Brain microvascular endothelial cell (primary cell): ENCODE data around the gene MED9.
"Not testable (repeated sequence)": the region's sequence is repeated elsewhere in the genome, so short reads cannot be mapped to it uniquely, and the experiment has no call there.

Experiments used
- DNase-seq: peaks from one replicate; pipeline ENCODE4 v3.0.0-alpha.2; 2020
- H3K27ac ChIP-seq: fragments of 250-450 bp; sonication (Bioruptor Pico); 2 replicates; pipeline ENCODE4 v1.5.1; 2020; ENCODE audit warnings: mild to moderate bottlenecking, moderate library complexity
- H3K27me3 ChIP-seq: fragments of 250-450 bp; sonication (Bioruptor Pico); replicated peaks from 2 replicates; pipeline ENCODE4 v1.5.1; 2020; ENCODE audit warnings: mild to moderate bottlenecking
- H3K36me3 ChIP-seq: fragments of 250-450 bp; sonication (Bioruptor Pico); replicated peaks from 2 replicates; pipeline ENCODE4 v1.5.1; 2020; ENCODE audit warnings: mild to moderate bottlenecking
- H3K4me3 ChIP-seq: 2 replicates; pipeline ENCODE4 v1.5.1; 2011; ENCODE audit warnings: low read depth, mild to moderate bottlenecking, control low read depth, low read length, moderate library complexity
- in situ Hi-C: cut with HindIII; loops from 2 replicates; pipeline ENCODE4 v1.10.0; 2017; ENCODE audit warnings: low sequenced_read_pairs, low pct_ligation_motif_present
- TF ChIP-seq, protein P1 (sequence below): IDR thresholded peaks from 2 replicates; pipeline ENCODE4 v1.5.1; 2011; ENCODE audit warnings: low read depth, mild to moderate bottlenecking, moderate library complexity, low read length, control low read depth, inconsistent platforms; ENCODE audit errors: missing control alignments

MED9 gene

DNA sequence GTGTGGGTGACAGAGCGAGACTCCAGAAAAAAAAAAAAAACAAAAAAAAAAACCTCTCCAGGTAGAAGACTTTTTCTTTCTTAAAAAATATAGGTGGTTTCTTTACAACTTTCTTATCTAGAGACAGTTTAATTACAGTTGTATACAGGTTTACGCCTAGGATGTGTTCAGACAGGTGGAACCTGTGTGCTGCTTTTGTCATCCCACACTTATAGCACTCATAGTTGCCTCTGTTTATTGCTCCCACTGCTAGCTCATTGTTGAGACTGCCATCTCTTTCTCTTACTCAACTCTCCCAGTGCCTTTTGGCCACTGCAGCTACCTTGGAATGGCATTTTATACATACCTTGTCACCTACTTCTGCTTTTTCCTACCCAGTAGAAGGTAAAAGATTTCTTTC is 19.1 kb upstream of the MED9 start:
- Histone ChIP-seq H3K27me3 (no peaks in the 10 kb centered on the region), H3K36me3 (no peaks in the 10 kb centered on the region), H3K4me3 (no peak overlapping the region), H3K27ac (no peak overlapping the region)
- TF ChIP-seq, protein P1, sequence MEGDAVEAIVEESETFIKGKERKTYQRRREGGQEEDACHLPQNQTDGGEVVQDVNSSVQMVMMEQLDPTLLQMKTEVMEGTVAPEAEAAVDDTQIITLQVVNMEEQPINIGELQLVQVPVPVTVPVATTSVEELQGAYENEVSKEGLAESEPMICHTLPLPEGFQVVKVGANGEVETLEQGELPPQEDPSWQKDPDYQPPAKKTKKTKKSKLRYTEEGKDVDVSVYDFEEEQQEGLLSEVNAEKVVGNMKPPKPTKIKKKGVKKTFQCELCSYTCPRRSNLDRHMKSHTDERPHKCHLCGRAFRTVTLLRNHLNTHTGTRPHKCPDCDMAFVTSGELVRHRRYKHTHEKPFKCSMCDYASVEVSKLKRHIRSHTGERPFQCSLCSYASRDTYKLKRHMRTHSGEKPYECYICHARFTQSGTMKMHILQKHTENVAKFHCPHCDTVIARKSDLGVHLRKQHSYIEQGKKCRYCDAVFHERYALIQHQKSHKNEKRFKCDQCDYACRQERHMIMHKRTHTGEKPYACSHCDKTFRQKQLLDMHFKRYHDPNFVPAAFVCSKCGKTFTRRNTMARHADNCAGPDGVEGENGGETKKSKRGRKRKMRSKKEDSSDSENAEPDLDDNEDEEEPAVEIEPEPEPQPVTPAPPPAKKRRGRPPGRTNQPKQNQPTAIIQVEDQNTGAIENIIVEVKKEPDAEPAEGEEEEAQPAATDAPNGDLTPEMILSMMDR = no peak
- DNase-seq = no peak
- in situ Hi-C loops = no loop called here

DNA sequence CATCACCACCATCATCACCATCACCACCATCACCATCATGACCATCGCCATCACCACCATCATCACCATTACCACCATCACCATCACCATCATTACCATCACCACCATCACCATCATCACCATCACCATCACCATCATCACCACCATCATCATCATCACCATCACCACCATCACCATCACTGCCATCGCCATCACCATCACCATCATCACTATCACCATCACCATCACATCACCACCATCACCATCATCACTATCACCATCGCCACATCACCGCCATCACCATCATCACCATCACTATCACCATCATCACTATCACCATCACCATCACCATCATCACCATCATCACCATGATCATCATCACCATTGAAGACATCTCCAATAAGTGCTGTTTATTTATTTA is 16.8 kb upstream of the MED9 start:
- TF ChIP-seq, protein P1 = no peak
- Histone ChIP-seq H3K27me3 (peaks cover 2% of the 10 kb centered on the region), H3K4me3 (no peak overlapping the region), H3K27ac (no peak overlapping the region), H3K36me3 (no peaks in the 10 kb centered on the region)
- in situ Hi-C loops = no loop called here
- no peak for DNase-seq

GRCh38 chr17:17462048-17462824 is 14.6 kb upstream of the MED9 start:
- Histone ChIP-seq H3K27me3 (peaks cover 2% of the 10 kb centered on the region), H3K27ac (no peak overlapping the region), H3K4me3 (no peak overlapping the region), H3K36me3 (no peaks in the 10 kb centered on the region)
- DNase-seq = no peak
- TF ChIP-seq, protein P1 = no peak
- in situ Hi-C loops = no loop called here

GRCh38 chr17:17463821-17464220 is 13.0 kb upstream of the MED9 start:
- H3K4me3 ChIP-seq = no peak overlapping the region
- H3K27ac ChIP-seq = no peak overlapping the region
- in situ Hi-C loops = no loop called here
- peaks cover 2% of the 10 kb centered on the region for H3K27me3 ChIP-seq
- no peak for DNase-seq
- TF ChIP-seq, protein P1 = no peak
- H3K36me3 ChIP-seq = no peaks in the 10 kb centered on the region

GRCh38 chr17:17465878-17466277 is 10.9 kb upstream of the MED9 start:
- H3K36me3 ChIP-seq, H3K4me3 ChIP-seq, in situ Hi-C loops, H3K27ac ChIP-seq, DNase-seq, H3K27me3 ChIP-seq: not testable (repeated sequence)

DNA sequence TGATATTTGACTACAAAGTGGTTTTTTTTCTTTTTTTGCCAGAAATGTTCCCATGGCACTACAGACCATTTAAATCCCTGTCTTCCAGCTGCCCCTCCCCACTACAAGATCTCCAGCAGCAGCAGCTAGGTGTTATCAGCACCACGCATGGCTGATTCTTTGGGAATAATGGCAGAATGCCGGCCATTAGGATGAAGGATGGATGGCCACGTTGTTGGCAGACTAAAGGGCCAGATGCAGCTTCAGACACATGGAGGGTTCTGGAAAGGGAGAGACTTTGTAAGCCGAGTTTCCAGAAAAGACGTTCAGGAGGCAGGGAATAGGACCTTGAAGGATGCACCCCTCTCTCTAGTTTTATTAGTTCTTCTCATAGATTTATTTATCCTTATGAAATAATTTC is 10.3 kb upstream of the MED9 start:
- no peak overlapping the region for H3K27ac ChIP-seq
- H3K36me3 ChIP-seq = no peaks in the 10 kb centered on the region
- in situ Hi-C loops = no loop called here
- peaks cover 5% of the 10 kb centered on the region for H3K27me3 ChIP-seq
- no peak for DNase-seq
- no peak overlapping the region for H3K4me3 ChIP-seq
- TF ChIP-seq, protein P1 = no peak
